Sciatic nerve (tissue), 2 donors: ENCODE data around the gene SH3BP5L. TPM values are rescaled to one million over a fixed set of nuclear protein-coding genes. Genes with fewer than 3 reads are reported as not detected.

Source experiments
- ATAC-seq: fragments of 200-7000 bp; cut with Tn5 transposase; one replicate; pipeline ENCODE4 v1.9.1; 2020; ENCODE audit warnings: mild to moderate bottlenecking, moderate library complexity
- DNase-seq: peaks from one replicate; pipeline ENCODE4 v3.0.0-alpha.2; 2020; ENCODE audit warnings: low spot score
- intact Hi-C: fragments of 100-400 bp; cut with DNase I; formaldehyde crosslinking; loops from one replicate; pipeline ENCODE4 v1.14.2; 2022
- total RNA-seq: library from RNA; stranded (reverse); fragmentation: NEBNext Ultra II Directional; extraction: Animal tissue kit (Norgen Biotek cat#: 25700); gene quantifications from one replicate; pipeline ENCODE4 v1.2.1, GENCODE V29; 2021
- donor health status: DM: no; HTN: no; CAD: no.
- donor health status: DM: no; HTN: no; CAD: no.

SH3BP5L gene
- total RNA-seq, 1 donor from 2014 or later: 19.7 TPM

DNA sequence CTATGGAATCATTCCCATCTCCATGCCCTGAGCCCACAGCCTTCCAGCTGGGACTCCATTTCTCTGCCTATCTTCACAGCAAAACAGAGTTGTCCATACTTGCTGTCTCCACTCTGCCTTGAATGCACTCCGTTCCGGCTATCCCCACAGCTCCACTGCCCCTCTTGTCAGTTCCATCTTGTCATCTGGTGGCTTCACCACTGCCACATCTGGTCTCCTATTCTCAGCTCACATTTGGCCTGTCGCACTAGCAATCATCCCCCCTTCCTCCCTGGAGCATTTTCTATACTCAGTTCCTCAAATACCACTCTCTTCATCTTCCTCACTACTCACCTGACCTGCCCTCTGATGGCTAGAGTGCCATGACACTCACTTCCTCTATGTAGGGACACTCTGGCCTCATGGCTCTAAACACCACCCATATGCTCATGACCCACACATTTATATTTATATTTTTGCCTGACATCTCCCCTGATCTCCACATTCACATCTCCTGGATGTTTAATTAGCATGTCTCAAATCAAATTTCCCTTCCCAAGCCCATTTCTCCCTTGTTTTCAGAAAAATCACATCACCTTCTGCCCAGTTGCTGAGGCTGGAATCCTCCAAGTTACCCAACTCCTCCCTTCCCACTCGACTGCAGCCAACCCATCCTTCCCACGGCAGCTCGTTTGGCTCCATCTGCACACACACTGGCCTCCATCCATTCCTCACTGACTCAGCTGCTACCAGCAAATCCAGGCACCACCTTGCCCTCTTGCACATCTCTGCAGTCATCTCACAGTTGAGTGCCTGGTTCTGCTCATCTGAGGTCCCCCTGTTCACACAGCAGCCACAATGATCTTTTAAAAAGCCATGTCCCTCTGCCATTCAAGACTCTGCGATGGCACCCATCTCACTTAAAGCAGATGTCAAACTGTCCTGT, 27.0 kb upstream of the SH3BP5L start:
- ATAC-seq: no peak
- intact Hi-C loops: no loop called here
- peak; percentile 44 for DNase-seq

DNA sequence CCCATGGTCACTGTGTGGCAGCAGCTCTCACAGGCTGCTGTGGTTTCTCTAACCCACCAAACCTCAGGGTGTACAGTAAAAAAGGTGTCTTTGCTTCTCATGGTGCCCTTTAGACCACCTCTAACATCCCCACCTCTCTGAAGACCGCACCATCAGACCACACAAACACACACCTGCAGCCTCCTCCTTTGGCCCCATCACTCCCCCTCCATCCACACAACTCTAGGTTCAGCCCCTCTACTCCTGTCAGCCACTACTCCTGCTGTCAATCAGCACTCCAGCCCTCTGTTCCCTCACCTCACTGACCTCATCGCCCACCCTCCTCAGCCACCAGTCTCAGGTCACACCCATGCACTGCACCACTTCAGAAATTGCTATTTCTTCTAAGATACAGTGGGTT, 25.7 kb upstream of the SH3BP5L start:
- DNase-seq (no peak), ATAC-seq (no peak)
- intact Hi-C loops: no loop called here

DNA sequence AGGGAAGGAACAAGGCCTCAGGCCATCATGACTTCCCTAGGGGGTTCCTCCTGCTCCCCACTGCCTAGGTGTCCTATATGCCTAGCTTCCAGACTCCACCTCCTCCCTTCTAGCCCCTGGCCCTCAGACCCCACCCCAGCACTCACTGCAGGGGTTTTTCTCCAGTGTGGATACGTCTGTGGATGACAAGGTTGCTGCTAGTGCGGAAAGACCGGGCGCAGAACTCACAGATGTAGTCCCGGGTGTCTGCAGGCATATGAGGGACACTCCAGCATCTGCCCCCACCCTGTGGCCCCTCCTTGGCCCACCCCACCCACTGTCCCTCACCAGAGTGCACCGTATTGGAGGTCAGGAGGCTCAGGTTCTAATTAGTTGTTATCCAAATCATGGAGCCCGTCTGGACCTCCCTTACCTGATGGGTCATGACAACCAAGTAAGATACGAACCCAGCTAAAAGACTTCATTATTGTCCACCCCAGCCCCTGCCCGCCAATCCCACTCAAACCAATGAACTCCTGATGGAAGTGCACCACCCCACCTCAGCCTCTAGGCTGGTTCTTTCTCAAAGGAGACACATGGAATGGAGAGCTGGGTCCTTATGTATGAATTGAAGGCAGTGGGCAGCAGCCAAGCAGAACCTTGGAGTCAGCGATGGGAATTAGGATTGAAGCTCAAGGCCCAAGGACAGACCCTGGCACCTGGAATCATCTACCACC, 25.0 kb upstream of the SH3BP5L start:
- intact Hi-C loops: no loop called here
- ATAC-seq (no peak), DNase-seq (peak; percentile 48)

GRCh38 chr1:248850124-248850523, 24.4 kb upstream of the SH3BP5L start:
- ATAC-seq (no peak), DNase-seq (no peak)
- intact Hi-C loops: no loop called here

GRCh38 chr1:248849637-248850036, 23.9 kb upstream of the SH3BP5L start:
- ATAC-seq: no peak
- no peak for DNase-seq

GRCh38 chr1:248849152-248849551, 23.4 kb upstream of the SH3BP5L start:
- ATAC-seq (no peak), DNase-seq (peak; percentile 53)
- intact Hi-C loops: no loop called here

More at GRCh38 chr1:248849637-248850036, 23.9 kb upstream of the SH3BP5L start:
- intact Hi-C loops: no loop called here

GRCh38 chr1:248848602-248849001, 22.9 kb upstream of the SH3BP5L start:
- intact Hi-C loops: no loop called here
- ATAC-seq (no peak), DNase-seq (no peak)

DNA sequence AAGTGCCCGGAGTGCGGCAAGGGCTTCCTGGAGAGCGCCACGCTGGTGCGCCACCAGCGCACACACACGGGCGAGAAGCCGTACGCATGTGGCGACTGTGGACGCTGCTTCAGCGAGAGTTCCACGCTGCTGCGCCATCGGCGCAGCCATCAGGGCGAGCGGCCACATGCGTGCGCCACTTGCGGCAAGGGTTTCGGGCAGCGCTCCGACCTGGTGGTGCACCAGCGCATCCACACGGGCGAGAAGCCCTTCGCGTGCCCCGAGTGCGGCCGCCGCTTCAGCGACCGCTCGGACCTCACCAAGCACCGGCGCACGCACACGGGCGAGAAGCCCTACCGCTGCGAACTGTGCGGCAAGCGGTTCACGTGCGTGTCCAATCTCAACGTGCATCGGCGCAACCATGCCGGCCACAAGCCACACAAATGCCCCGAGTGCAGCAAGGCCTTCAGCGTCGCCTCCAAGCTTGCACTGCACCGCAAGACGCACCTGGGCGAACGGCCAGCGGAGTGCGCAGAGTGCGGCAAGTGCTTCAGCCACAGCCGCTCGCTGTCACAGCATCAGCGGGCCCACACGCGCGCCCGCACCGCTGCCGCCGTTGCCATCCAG, 22.3 kb upstream of the SH3BP5L start:
- no peak for ATAC-seq
- intact Hi-C loops: no loop called here
- DNase-seq: peak; percentile 52

GRCh38 chr1:248847181-248847955, 21.7 kb upstream of the SH3BP5L start:
- intact Hi-C loops: no loop called here
- DNase-seq (peak; percentile 57), ATAC-seq (no peak)

DNA sequence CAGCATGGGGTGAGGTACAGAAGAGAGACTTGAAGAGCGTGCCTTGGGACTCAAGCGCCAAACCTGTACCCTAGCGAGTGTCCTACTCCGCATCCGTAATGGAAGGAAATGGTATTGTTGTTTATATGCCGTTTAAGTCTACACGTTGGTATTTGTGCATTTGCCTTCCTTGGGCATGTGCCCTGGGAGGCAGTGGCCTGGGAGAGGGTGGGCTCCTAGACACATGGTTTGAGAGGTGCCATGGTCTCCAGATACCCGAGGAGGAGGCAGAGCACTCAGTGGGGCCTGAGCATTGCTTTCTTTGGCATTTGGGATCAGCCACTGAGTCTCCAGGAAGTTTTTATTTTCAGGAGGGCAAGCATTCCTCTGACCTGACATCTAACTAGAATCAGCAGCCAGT, 18.8 kb upstream of the SH3BP5L start:
- intact Hi-C loops: no loop called here
- peak; percentile 38 for DNase-seq
- ATAC-seq: no peak

DNA sequence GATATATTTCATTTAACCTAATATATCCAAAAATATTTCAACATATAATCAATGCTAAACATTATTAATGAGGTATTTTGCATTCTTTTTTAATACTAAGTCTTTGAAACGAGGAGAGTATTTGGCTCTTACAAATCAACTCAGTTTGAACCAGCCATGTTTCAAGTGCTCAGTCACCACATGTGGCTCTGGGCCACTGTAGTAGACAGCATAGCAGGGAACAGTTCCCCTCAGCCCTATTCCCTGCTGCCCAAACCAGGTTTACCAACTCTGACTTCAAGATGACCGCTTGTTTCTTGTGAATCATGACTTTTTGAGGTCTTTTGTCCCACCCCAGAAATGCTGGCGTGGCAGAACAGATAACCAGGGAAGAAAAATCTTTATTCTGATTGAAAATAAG, 18.0 kb upstream of the SH3BP5L start:
- ATAC-seq (no peak), DNase-seq (no peak)
- intact Hi-C loops: no loop called here

DNA sequence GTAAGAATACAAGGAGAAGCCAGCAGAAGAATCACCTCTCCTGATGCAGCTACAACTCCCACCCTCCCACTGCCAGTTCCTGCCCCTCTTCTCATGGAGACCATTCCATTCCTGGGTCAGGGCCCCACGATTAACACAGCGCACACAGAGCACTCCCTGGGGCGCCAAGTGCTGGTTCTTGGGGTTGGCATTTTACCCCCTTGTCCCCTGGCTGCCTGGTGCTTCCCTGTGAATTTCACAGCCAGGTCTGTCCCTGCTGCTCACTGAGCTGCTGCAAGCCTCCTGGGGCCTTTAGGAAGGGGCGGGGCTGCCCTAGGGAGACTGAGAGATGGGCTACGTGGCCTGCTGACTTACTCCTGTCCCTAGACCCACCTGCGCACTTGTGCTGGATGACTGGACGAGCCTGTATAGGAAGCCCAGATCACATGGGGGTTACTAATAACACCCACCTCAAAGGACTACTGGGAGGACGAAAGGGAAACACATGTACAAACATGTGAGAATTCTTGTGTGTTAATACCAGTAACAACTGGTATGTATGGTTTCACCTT, 17.1 kb upstream of the SH3BP5L start:
- no peak for ATAC-seq
- intact Hi-C loops: no loop called here
- DNase-seq: peak; percentile 47

GRCh38 chr1:248841702-248842395, 16.1 kb upstream of the SH3BP5L start:
- intact Hi-C loops: no loop called here
- ATAC-seq (no peak), DNase-seq (peak; percentile 55)

- intact Hi-C loops: no loop called here
- ATAC-seq (no peak), DNase-seq (no peak)
Measured at GRCh38 chr1:248840946-248841345, 15.2 kb upstream of the SH3BP5L start.

DNA sequence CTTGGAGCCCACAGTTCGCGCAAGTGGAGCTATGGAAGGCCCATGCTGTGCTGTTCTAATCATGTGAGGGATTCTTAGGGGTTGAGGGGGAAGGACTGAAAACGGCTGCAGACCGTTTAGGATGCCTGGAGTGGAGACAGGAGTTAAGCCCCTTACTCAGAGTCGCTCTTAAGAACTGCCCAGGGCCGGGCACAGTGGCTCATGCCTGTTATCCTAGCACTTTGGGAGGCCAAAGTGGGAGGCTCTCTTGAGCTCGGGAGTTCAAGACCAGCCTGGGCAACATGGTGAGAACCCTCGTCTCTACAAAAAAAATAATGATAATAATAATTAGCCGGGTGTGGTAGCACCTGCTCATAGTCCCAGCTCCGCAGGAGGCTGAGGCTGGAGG, 13.4 kb upstream of the SH3BP5L start:
- DNase-seq (no peak), ATAC-seq (peak; percentile 2)
- intact Hi-C loops: no loop called here

DNA sequence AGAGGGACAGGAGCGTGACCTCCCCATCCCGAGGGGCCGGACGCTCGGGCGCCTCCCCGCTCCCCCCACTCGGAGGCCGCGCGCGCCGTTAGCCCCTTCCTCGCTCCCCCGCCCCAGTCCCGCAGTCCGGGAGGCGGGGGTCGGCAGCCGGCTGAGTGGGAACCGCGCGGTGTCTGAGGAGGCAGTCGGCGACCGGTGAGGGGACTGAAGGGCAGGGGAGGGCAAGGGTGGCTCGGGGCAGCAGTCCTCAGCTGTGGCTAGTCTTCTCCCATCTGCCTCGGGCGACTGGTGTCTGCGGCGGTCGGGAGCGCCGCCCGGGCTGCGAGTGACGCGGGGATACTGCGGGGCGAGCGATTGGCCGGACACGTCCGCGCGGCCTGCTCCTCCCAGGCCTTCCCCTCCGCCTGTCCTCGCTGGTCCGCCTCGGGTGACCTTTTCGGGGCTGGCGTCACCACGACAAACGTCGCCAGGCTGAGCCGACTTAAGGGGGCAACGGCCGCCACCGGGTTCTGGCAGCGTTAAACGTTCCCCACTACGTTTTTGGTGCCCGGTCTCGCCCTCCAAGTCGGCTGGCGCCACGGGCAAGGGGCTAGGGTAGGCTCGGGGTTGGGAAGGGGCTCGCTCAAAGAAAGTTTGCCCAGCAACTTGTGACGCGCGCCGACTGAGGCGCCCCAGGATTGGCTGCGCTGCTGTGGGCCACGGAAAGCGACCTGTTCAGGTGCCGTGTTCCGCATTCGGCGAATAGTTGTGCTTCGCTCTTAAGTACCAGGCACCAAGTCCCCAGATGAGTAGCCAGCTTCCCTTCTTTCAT, 12.8 kb upstream of the SH3BP5L start:
- intact Hi-C loops: no loop called here
- DNase-seq: peak; percentile 93
- peak; percentile 90 for ATAC-seq

GRCh38 chr1:248837781-248838356, 12.2 kb upstream of the SH3BP5L start, which contains the start of gene ZNF672:
Gene ZNF672 (plus strand): TSS chr1:248838224. CDS start chr1:248847275, 9,051 bp downstream.
- ATAC-seq: peak; percentile 97
- DNase-seq: peak; percentile 98
- intact Hi-C loops: no loop called here
